NCI-H226 (cell line): Measurements from ENCODE around the gene KRT10.

Experiments used
- DNase-seq: peaks from one replicate; pipeline ENCODE4 v3.0.0-alpha.2; 2015

The KRT10 gene

GRCh38 chr17:40801157-40801556 is 21.3 kb downstream of the KRT10 start:
- no peak for DNase-seq

GRCh38 chr17:40800381-40800780 is 22.0 kb downstream of the KRT10 start:
- no peak for DNase-seq

DNA sequence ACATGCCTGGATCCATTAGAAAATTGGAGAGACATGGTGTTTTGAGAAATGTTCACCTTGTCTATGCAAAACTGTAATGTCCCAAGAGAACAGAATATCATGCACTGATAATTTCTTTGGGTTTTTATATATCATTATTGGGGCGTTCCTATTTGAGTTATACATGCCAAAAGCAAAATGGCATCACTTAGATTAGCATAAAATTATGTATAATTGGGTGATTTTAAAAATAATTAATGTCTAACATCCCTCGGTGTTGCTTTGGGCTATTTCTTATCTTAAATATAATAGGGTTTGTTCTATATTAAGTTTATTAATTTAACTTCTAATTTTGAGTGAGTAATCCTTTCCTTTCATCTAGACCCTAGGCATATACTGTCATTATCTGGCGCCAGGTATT is 22.6 kb downstream of the KRT10 start, which contains the start of gene KRT28:
Gene KRT28 (minus strand): TSS at position 101 of the 400 bp plus-strand sequence. CDS start 66 bp downstream, at position 35.
- no peak for DNase-seq

- DNase-seq, result no peak
Measured at GRCh38 chr17:40796846-40797245, 25.6 kb downstream of the KRT10 start.

DNA sequence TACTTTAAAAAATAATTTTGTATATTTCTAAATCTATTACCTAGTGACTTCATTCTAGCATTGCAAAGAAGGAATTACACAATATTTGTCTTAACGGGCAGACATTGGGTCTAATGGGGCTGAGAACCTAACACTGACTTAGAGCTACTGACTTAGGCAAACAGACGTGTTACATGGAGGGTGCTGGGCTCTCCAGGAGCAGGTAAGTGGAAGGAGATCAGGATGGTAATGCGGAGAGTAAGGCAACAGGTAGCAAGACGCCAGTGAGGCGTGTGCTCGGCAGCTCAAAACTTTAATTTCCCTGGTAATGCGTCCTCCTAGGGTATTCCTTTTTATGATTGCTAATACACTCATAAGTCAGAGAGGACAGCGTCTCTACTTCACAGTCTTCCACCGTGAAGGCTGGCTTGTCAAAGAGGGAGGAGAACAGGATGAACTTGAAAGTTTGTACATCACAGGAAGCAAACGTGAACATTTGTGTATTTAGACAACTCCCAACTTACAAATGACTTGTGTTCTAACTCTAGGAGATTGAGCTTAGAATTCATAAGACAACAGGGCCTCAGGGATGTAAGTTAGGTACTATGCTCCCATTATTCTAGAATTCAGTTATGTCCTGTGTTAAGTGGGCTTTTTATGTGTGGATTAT is 27.3 kb downstream of the KRT10 start:
- no peak for DNase-seq

DNA sequence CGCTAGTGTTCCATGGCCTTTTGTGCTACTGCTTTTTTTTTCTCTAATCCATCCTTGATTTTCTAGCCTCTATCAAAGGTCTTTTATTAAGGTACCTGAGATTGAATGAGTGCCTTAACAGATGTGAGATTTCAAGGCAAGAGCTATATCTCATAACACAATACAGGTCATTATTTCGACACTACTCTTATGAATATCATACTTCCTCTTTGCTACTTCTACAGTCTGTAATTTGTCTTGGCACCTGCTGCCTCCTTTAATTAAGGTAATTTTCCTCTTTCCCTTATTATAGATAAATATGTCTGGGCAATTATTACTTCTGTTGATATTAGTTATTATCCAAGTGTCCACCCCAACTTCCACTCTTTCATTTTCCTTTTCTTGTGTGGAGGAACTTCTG is 27.9 kb downstream of the KRT10 start:
- no peak for DNase-seq

DNA sequence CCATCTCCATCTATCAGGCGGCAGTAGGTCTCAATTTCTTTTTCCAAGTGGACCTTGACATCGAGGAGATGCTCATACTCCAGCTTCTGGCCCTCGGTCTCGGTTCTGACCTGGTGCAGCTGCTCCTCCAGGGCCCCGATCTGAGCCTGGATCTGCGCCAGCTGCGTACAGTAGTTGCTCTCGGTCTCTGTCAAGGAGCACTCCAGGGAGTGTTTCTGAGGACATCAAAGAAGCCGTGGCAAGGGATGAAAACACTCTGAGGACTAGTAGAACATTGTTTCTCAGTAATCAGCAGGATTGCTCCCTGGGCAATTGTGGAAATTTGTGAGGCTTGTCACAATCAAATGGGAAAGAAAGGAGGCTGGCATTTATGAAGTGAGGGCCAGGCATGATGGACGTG is 28.6 kb downstream of the KRT10 start:
- DNase-seq, result no peak

DNA sequence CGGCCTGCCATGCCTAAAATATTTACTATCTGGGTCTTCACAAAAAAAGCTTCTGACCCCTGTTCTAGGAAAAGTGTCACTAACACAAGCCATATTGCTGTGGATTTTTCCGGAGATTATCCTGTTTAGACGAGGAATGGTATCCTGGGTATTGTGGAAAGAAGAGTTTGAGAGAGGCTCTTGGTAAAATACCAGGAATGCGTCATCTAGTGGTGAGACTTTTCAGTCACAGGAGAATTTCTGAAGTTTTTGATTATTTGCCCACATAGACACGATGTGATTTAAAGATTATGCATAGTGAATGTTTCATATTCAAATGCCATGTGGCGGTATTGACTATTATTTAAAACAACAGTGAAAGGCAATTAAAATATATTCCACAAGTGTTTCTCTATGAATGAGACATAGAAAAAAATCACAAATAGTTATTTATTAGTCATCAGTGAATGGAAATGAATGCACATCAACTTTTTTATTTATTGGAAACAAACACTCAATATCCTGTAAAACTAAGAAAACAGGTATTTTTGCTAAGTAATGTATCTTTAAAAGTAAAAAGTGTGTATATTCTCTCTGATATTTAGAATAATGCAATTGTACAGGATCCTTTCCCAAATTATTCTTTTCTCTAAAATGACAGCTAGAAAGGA is 30.5 kb downstream of the KRT10 start:
- DNase-seq, result peak; percentile 19

- DNase-seq, result no peak
Measured at GRCh38 chr17:40791111-40791510, 31.3 kb downstream of the KRT10 start.

- no peak for DNase-seq
Measured at GRCh38 chr17:40782450-40782849, 40.0 kb downstream of the KRT10 start, which contains the start of gene KRT27. KRT27 (minus strand) TSS chr17:40782550; CDS start chr17:40782493, 57 bp downstream.

- no peak for DNase-seq
Measured at GRCh38 chr17:40779181-40779909, 43.1 kb downstream of the KRT10 start.

GRCh38 chr17:40778461-40778860 is 44.0 kb downstream of the KRT10 start:
- DNase-seq, result no peak

DNA sequence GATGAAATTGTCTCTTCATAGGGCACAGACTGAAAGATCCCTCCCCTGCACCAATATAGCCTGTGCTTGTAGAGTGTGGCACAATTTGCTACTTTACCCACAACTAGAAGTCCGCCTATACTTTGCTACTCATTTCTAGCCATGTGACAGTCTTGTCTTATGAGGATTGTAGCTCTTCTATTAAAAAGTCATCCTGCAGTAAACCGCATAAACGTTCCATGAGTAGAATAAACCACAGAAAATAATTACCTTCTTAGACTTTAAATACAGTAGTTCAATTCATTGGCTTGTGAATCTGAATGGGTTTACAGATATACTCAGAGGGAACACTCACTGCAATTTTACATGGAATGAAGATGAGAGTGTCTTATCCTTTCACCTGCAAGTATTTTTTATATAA is 44.4 kb downstream of the KRT10 start:
- no peak for DNase-seq

- no peak for DNase-seq
Measured at GRCh38 chr17:40777459-40777858, 45.0 kb downstream of the KRT10 start.

DNA sequence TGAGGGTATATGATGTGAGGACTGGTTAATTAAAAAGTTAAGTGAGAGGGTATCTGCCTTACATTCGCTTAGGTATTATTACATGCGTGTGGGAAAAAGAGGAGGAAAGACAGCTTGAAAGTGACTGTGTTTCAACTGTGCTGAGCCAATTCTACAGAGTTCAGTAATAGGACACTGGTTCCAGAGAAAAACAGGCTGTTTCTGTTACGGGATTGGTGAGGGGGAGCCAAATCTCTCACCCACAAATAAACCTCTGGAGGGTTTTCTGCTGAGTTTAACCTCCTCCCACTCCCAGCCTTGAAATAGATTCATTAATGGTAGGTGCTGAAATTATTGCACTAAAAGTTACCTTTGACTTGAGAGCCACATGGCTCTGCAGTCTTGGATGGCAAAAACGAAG is 46.5 kb downstream of the KRT10 start:
- DNase-seq, result no peak

DNA sequence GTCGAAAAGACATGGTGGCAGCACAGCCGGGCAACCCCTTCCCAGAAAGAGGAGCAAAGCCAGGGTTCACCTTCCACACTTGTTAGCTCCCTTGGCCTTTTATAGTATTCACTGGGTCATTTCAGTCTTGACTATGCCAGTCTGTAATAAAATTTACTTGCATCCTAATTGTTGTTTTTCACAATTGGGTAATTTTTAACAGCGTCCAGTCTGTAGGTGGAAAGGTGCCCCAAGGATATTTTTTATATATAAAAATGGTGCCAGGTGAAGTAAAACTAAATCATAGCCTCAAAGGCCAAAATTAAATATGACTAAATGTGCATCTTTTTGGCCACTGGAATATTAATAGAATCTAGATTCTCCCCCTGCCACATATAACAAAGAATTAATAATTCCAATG is 50.3 kb downstream of the KRT10 start, which contains the start of gene KRT26:
Gene KRT26 (minus strand): TSS at position 101 of the 400 bp plus-strand sequence. CDS start 88 bp downstream, at position 13.
- DNase-seq, result no peak
